ENCODE measurements around the gene IKZF3.

- TF ChIP-seq CTCF (conservative IDR thresholded peaks at IDR 0.05) (no peak), ZFX (IDR thresholded peaks at IDR 0.05) (no peak)
Observed at GRCh38 chr17:39838057-39838456, 26.1 kb downstream of the IKZF3 start.

All from C4-2B (cell line).